Subcutaneous abdominal adipose tissue (tissue), 5 donors: ENCODE results near the gene ABCC4.

Experiments used
- H3K27ac ChIP-seq: one replicate; pipeline ENCODE4 v1.7.0; 2013; ENCODE audit warnings: low read depth, mild to moderate bottlenecking, inconsistent platforms, low read length, moderate library complexity
- H3K27me3 ChIP-seq, 5 donors: one replicate each; pipeline ENCODE4 v1.7.0; 2013; ENCODE audit warnings: low read length in 5 of 5, inconsistent platforms in 1 of 5; ENCODE audit not compliant: control insufficient read depth in 5 of 5, insufficient read depth in 4 of 5
- H3K36me3 ChIP-seq, 5 donors: one replicate each; pipeline ENCODE4 v1.7.0; 2013; ENCODE audit warnings: low read length in 5 of 5; ENCODE audit not compliant: control insufficient read depth in 5 of 5, insufficient read depth in 5 of 5
- H3K4me1 ChIP-seq, 5 donors: one replicate each; pipeline ENCODE4 v1.7.0; 2013; ENCODE audit warnings: low read length in 5 of 5, mild to moderate bottlenecking in 3 of 5, moderate library complexity in 1 of 5; ENCODE audit not compliant: control insufficient read depth in 5 of 5, insufficient read depth in 5 of 5
- H3K4me3 ChIP-seq, 5 donors: one replicate each; pipeline ENCODE4 v1.7.0; 2013; ENCODE audit warnings: low read length in 5 of 5, low read depth in 1 of 5
- H3K9ac ChIP-seq, 5 donors: one replicate each; pipeline ENCODE4 v1.7.0; 2013; ENCODE audit warnings: low read length in 5 of 5, mild to moderate bottlenecking in 4 of 5, moderate library complexity in 3 of 5
- H3K9me3 ChIP-seq, 5 donors: one replicate each; pipeline ENCODE4 v1.7.0; 2013; ENCODE audit warnings: low read length in 5 of 5; ENCODE audit not compliant: control insufficient read depth in 5 of 5
- donor health status: healthy.
- donor health status: healthy.
- donor health status: healthy.
- donor health status: healthy.
- donor health status: healthy.

The ABCC4 gene

GRCh38 chr13:95154413-95154886 lies 146.8 kb downstream of the ABCC4 start:
- no peaks in the 10 kb centered on the region for H3K4me1 ChIP-seq
- peaks cover 0 to 2% (median 0%) of the 10 kb centered on the region in 5 donors for H3K36me3 ChIP-seq
- H3K27me3 ChIP-seq: no peaks in the 10 kb centered on the region
- no peaks in the 10 kb centered on the region for H3K9me3 ChIP-seq
- H3K27ac ChIP-seq: no peak overlapping the region
- no peak overlapping the region for H3K4me3 ChIP-seq
- no peak overlapping the region for H3K9ac ChIP-seq

DNA sequence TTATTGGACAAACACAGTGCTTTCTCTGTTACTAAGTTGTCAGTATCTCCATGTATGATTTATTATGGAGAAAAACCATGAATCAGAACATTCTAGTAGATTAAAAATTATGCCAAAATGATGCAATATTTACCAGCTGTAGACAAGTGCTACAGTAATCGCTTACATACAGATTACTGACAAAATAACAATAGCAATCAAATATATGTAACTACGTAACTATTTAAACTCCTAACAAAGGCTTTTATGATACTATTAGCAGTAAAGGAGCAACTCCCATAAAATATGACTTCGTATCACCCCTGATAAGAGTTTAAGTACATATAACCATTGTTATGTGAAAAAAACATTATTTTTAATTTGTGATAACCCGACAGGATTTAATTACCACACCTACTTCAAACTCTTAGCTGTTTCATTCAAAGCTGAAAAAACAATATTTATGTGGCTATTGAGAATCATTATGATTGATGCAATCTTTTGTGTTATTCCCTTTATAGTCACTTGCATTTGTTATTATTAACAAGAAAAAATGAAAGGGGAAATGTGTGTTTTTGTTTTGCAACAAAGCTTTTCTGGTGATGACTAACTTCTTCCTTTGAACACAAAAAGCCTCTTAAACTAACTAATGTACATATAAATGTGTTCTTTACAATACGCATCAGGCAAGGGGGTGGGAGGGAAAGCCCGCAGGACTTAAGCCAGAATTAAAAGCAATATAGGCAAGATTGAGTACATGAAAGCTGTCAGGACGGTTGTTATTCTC lies 147.4 kb downstream of the ABCC4 start:
- Histone ChIP-seq H3K4me1 (no peaks in the 10 kb centered on the region), H3K27ac (no peak overlapping the region)

GRCh38 chr13:95151942-95152587 lies 149.2 kb downstream of the ABCC4 start:
- Histone ChIP-seq H3K9ac (no peak overlapping the region), H3K9me3 (no peaks in the 10 kb centered on the region), H3K4me3 (no peak overlapping the region), H3K36me3 (no peaks in the 10 kb centered on the region), H3K27ac (no peak overlapping the region), H3K27me3 (no peaks in the 10 kb centered on the region), H3K4me1 (no peaks in the 10 kb centered on the region)

More for the DNA sequence above, 147.4 kb downstream of the ABCC4 start:
- H3K27me3 ChIP-seq: no peaks in the 10 kb centered on the region
- no peak overlapping the region for H3K9ac ChIP-seq
- H3K36me3 ChIP-seq: peaks cover 0 to 2% (median 0%) of the 10 kb centered on the region in 5 donors
- H3K4me3 ChIP-seq: no peak overlapping the region
- no peaks in the 10 kb centered on the region for H3K9me3 ChIP-seq

- no peaks in the 10 kb centered on the region for H3K4me1 ChIP-seq
- no peak overlapping the region for H3K4me3 ChIP-seq
- no peak overlapping the region for H3K9ac ChIP-seq
- no peaks in the 10 kb centered on the region for H3K9me3 ChIP-seq
- no peaks in the 10 kb centered on the region for H3K36me3 ChIP-seq
- H3K27ac ChIP-seq: no peak overlapping the region
- no peaks in the 10 kb centered on the region for H3K27me3 ChIP-seq
Measured at GRCh38 chr13:95150555-95150954, 150.7 kb downstream of the ABCC4 start.

GRCh38 chr13:95146486-95146885 lies 154.8 kb downstream of the ABCC4 start:
- H3K9me3 ChIP-seq: no peaks in the 10 kb centered on the region
- H3K27ac ChIP-seq: no peak overlapping the region
- H3K4me1 ChIP-seq: no peaks in the 10 kb centered on the region
- H3K36me3 ChIP-seq: no peaks in the 10 kb centered on the region
- H3K9ac ChIP-seq: no peak overlapping the region
- no peaks in the 10 kb centered on the region for H3K27me3 ChIP-seq
- no peak overlapping the region for H3K4me3 ChIP-seq

- no peaks in the 10 kb centered on the region for H3K4me1 ChIP-seq
- no peak overlapping the region for H3K27ac ChIP-seq
- no peak overlapping the region for H3K9ac ChIP-seq
- H3K9me3 ChIP-seq: no peaks in the 10 kb centered on the region
- no peak overlapping the region for H3K4me3 ChIP-seq
- H3K27me3 ChIP-seq: no peaks in the 10 kb centered on the region
- no peaks in the 10 kb centered on the region for H3K36me3 ChIP-seq
Measured at GRCh38 chr13:95145587-95145986, 155.7 kb downstream of the ABCC4 start.

GRCh38 chr13:95140502-95140901 lies 160.7 kb downstream of the ABCC4 start:
- H3K36me3 ChIP-seq: no peaks in the 10 kb centered on the region
- no peak overlapping the region for H3K27ac ChIP-seq
- no peaks in the 10 kb centered on the region for H3K4me1 ChIP-seq
- H3K9ac ChIP-seq: no peak overlapping the region
- no peaks in the 10 kb centered on the region for H3K9me3 ChIP-seq
- H3K4me3 ChIP-seq: no peak overlapping the region
- H3K27me3 ChIP-seq: no peaks in the 10 kb centered on the region

DNA sequence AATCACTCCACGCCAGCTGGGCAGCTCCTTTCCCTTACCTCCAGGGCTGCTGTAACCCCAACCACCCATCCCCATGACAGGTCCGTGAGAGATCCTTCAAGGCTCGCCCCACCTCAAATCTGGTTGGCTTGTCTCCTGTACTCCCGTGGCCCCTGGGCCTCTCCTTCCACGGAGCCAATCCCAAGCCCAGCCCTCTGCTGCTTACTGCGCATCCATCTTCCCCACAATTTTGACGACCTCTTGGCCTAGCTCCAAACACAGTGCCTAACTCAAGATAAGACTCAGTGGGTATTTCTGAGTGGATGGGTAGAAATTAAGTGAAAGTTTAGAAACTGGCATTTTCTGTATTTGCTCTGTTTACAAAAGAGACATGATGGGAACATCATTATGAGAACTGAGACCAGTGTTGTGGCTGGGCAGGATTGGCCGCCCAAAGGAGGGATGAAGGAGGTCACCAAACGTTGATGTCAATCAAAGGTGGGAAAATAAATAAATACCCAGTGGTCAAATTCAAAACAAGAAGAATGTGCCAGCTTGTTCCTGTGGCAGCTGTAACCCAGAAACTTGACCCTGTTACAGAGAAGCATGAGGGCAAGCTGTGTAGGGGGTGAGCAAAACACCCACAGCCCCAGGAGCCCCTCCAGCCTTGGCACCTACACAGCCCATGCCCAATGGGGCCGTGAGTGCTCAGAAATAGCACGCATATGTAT lies 162.2 kb downstream of the ABCC4 start:
- Histone ChIP-seq H3K4me3 (no peak overlapping the region), H3K9ac (no peak overlapping the region), H3K36me3 (no peaks in the 10 kb centered on the region), H3K4me1 (no peaks in the 10 kb centered on the region), H3K27me3 (no peaks in the 10 kb centered on the region), H3K9me3 (no peaks in the 10 kb centered on the region), H3K27ac (no peak overlapping the region)

GRCh38 chr13:95137096-95137495 lies 164.2 kb downstream of the ABCC4 start:
- Histone ChIP-seq H3K9ac (no peak overlapping the region), H3K4me3 (no peak overlapping the region), H3K4me1 (no peaks in the 10 kb centered on the region), H3K36me3 (no peaks in the 10 kb centered on the region), H3K9me3 (no peaks in the 10 kb centered on the region), H3K27me3 (no peaks in the 10 kb centered on the region), H3K27ac (no peak overlapping the region)

GRCh38 chr13:95136638-95137037 lies 164.6 kb downstream of the ABCC4 start:
- no peak overlapping the region for H3K4me3 ChIP-seq
- H3K27ac ChIP-seq: no peak overlapping the region
- H3K9ac ChIP-seq: no peak overlapping the region
- H3K27me3 ChIP-seq: no peaks in the 10 kb centered on the region
- H3K36me3 ChIP-seq: no peaks in the 10 kb centered on the region
- no peaks in the 10 kb centered on the region for H3K9me3 ChIP-seq
- no peaks in the 10 kb centered on the region for H3K4me1 ChIP-seq
